Vagina (tissue), 2 donors: ENCODE data around the gene ITGAL.

Experiments used
- POLR2A ChIP-seq, 2 donors: fragments of 450-650 bp; IDR thresholded peaks; one replicate each; pipeline ENCODE4 v1.6.1; 2017; ENCODE audit warnings: antibody characterized with exemption in 2 of 2, mild to moderate bottlenecking in 2 of 2, moderate library complexity in 2 of 2
- TF ChIP-seq, protein P1 (sequence below), 3 experiments: fragments of 450-650 bp in 2 of 3; fragments of 200-600 bp in 1 of 3; sonication (generic) in 1 of 3; IDR thresholded peaks; one replicate each; pipeline ENCODE4 v1.5.1; 2017 to 2019; ENCODE audit warnings: antibody characterized with exemption in 3 of 3, mild to moderate bottlenecking in 2 of 3, moderate library complexity in 2 of 3

DNA sequence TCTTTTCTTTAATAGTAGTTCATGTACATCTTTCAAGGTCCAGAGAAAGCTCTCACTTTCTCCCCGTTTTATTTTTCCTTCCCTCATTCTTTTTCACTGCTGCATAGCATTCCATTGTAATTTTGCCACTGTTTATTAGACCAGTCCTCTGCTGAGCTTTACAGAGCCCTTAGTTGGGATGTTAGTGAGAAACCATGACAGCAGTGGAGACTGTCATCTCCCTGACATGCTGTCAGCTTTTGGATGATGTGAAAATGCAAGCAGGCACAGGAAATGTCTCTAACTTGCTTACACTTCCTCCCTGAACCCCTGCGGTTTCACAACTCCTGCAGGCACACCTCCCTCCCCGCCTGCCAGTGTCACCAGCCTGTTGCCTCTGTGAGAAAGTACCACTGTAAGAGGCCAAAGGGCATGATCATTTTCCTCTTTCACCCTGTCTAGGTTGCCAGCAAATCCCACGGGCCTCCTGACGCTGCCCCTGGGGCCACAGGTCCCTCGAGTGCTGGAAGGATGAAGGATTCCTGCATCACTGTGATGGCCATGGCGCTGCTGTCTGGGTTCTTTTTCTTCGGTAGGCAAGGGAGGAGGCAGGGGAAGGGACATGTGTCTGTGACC, at the start of gene ITGAL:
- TF ChIP-seq, protein P1, sequence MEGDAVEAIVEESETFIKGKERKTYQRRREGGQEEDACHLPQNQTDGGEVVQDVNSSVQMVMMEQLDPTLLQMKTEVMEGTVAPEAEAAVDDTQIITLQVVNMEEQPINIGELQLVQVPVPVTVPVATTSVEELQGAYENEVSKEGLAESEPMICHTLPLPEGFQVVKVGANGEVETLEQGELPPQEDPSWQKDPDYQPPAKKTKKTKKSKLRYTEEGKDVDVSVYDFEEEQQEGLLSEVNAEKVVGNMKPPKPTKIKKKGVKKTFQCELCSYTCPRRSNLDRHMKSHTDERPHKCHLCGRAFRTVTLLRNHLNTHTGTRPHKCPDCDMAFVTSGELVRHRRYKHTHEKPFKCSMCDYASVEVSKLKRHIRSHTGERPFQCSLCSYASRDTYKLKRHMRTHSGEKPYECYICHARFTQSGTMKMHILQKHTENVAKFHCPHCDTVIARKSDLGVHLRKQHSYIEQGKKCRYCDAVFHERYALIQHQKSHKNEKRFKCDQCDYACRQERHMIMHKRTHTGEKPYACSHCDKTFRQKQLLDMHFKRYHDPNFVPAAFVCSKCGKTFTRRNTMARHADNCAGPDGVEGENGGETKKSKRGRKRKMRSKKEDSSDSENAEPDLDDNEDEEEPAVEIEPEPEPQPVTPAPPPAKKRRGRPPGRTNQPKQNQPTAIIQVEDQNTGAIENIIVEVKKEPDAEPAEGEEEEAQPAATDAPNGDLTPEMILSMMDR (IDR thresholded peaks at IDR 0.05): no peak
- no peak for TF ChIP-seq POLR2A (IDR thresholded peaks at IDR 0.05)
